H54 (cell line): ENCODE results near the gene OR52K2.
"Not testable (repeated sequence)": the region's sequence is repeated elsewhere in the genome, so short reads cannot be mapped to it uniquely, and the experiment has no call there.

Experiments
- DNase-seq: peaks from one replicate; pipeline ENCODE4 v3.0.0; 2011; ENCODE audit warnings: low spot score, mixed read lengths; ENCODE audit not compliant: insufficient read length
- FAIRE-seq: peaks from 3 replicates; lab custom pipeline; 2011; peaks lifted over from hg19 to GRCh38; lab: Jason Lieb, UNC
- POLR2A ChIP-seq: IDR thresholded peaks from 2 replicates; pipeline ENCODE4 v1.6.1; 2011; ENCODE audit warnings: low read depth, mild to moderate bottlenecking, low read length

Gene OR52K2

GRCh38 chr11:4448995-4449394, at the start of gene OR52K2:
Gene OR52K2 (plus strand): TSS chr11:4449295. CDS start chr11:4449340, 45 bp downstream.
- no peak for FAIRE-seq
- no peak for DNase-seq
- no peak for TF ChIP-seq POLR2A

- not testable (repeated sequence) for FAIRE-seq, DNase-seq
Measured at GRCh38 chr11:4406206-4406605, 42.9 kb upstream of the OR52K2 start.

- no peak for TF ChIP-seq POLR2A
- FAIRE-seq: no peak
Measured at GRCh38 chr11:4416306-4416705, 32.8 kb upstream of the OR52K2 start.

GRCh38 chr11:4416816-4417215, 32.3 kb upstream of the OR52K2 start:
- FAIRE-seq (no peak), DNase-seq (no peak)
- no peak for TF ChIP-seq POLR2A

More at GRCh38 chr11:4416306-4416705, 32.8 kb upstream of the OR52K2 start:
- DNase-seq: no peak

GRCh38 chr11:4418403-4418802, 30.7 kb upstream of the OR52K2 start:
- DNase-seq (no peak), FAIRE-seq (no peak)
- TF ChIP-seq POLR2A: no peak

- DNase-seq (no peak), FAIRE-seq (no peak)
- TF ChIP-seq POLR2A: no peak
Measured at GRCh38 chr11:4430051-4430450, 19.0 kb upstream of the OR52K2 start.

- DNase-seq (no peak), FAIRE-seq (no peak)
- TF ChIP-seq POLR2A: no peak
Measured at GRCh38 chr11:4433856-4434255, 15.2 kb upstream of the OR52K2 start.

- DNase-seq (no peak), FAIRE-seq (no peak)
- TF ChIP-seq POLR2A: no peak
Measured at GRCh38 chr11:4436411-4436810, 12.7 kb upstream of the OR52K2 start.

GRCh38 chr11:4441515-4441914, 7.6 kb upstream of the OR52K2 start:
- FAIRE-seq: no peak
- TF ChIP-seq POLR2A: no peak
- no peak for DNase-seq

GRCh38 chr11:4443232-4443891, 5.7 kb upstream of the OR52K2 start:
- no peak for TF ChIP-seq POLR2A
- DNase-seq (no peak), FAIRE-seq (no peak)

- TF ChIP-seq POLR2A: no peak
- DNase-seq (no peak), FAIRE-seq (no peak)
Measured at GRCh38 chr11:4453118-4453517, 4.0 kb downstream of the OR52K2 start.

GRCh38 chr11:4454021-4454420, 4.9 kb downstream of the OR52K2 start:
- TF ChIP-seq POLR2A: no peak
- no peak for FAIRE-seq
- DNase-seq: no peak

- DNase-seq (no peak), FAIRE-seq (no peak)
- TF ChIP-seq POLR2A: no peak
Measured at GRCh38 chr11:4455419-4455818, 6.3 kb downstream of the OR52K2 start.

GRCh38 chr11:4459500-4459899, 10.4 kb downstream of the OR52K2 start:
- no peak for TF ChIP-seq POLR2A
- DNase-seq: no peak
- FAIRE-seq: no peak

GRCh38 chr11:4460151-4460550, 11.1 kb downstream of the OR52K2 start:
- FAIRE-seq (no peak), DNase-seq (no peak)
- no peak for TF ChIP-seq POLR2A
